MM.1S (cell line): ENCODE measurements around the gene ITPR1.

Source experiments
- EZH2 ChIP-seq: fragments of 300-600 bp; sonication (generic); optimal IDR thresholded peaks from 2 replicates; pipeline ENCODE3; 2017; ENCODE audit warnings: low read depth, mild to moderate bottlenecking, antibody characterized with exemption, low read length, mixed read lengths
- TF ChIP-seq, protein P1 (sequence below): fragments of 300-600 bp; sonication (generic); IDR thresholded peaks from 2 replicates; pipeline ENCODE4 v1.5.1; 2016; ENCODE audit warnings: antibody characterized with exemption, low read length, mixed read lengths

DNA sequence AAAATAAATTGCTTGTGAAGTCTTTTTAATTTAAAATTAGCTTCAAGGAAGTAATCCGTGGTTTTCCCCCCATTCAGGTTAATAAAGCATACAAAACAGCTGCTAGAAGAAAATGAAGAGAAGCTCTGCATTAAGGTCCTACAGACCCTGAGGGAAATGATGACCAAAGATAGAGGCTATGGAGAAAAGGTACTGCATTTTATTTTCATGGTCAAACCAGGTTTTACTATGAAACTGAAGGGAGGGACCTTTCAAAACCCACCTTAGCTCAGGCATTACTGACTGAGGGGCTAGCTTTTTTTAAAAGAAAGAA, 218.5 kb downstream of the ITPR1 start:
- TF ChIP-seq, protein P1, sequence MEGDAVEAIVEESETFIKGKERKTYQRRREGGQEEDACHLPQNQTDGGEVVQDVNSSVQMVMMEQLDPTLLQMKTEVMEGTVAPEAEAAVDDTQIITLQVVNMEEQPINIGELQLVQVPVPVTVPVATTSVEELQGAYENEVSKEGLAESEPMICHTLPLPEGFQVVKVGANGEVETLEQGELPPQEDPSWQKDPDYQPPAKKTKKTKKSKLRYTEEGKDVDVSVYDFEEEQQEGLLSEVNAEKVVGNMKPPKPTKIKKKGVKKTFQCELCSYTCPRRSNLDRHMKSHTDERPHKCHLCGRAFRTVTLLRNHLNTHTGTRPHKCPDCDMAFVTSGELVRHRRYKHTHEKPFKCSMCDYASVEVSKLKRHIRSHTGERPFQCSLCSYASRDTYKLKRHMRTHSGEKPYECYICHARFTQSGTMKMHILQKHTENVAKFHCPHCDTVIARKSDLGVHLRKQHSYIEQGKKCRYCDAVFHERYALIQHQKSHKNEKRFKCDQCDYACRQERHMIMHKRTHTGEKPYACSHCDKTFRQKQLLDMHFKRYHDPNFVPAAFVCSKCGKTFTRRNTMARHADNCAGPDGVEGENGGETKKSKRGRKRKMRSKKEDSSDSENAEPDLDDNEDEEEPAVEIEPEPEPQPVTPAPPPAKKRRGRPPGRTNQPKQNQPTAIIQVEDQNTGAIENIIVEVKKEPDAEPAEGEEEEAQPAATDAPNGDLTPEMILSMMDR: no peak
- no peak for TF ChIP-seq EZH2
